NCI-H460 (cell line): ENCODE results near the gene OR13C4. TPM values are rescaled to one million over a fixed set of nuclear protein-coding genes. Genes with fewer than 3 reads are reported as not detected.
"Not testable (repeated sequence)": the region's sequence is repeated elsewhere in the genome, so short reads cannot be mapped to it uniquely, and the experiment has no call there.

Source experiments
- DNase-seq: peaks from one replicate; pipeline ENCODE4 v3.0.0-alpha.2; 2016; ENCODE audit warnings: low read depth; ENCODE audit errors: extremely low read depth
- polyA plus RNA-seq: library from polyadenylated mRNA; depleted of rRNA; stranded (reverse); fragments of >200 nt; gene quantifications from 2 replicates; pipeline ENCODE4 v1.2.3, GENCODE V29; 2014; cell fraction: nucleus; rRNA removed
- total RNA-seq: library from RNA; depleted of rRNA; stranded (reverse); fragments of >200 nt; shearing (Covaris generic); gene quantifications from 2 replicates; pipeline ENCODE4 v1.2.3, GENCODE V29; 2014; rRNA removed

The OR13C4 gene
- total RNA-seq = not detected in 2 replicates
- not detected in 2 replicates for polyA plus RNA-seq

- DNase-seq = no peak
Measured at GRCh38 chr9:104527109-104527508, at the start of gene OR13C4. Gene OR13C4, minus strand, starts transcription at chr9:104527209. Its CDS starts 0 bp downstream, at chr9:104527209.

- no peak for DNase-seq
Measured at GRCh38 chr9:104575456-104575855, 48.4 kb upstream of the OR13C4 start.

GRCh38 chr9:104572612-104573011 is 45.6 kb upstream of the OR13C4 start:
- no peak for DNase-seq

GRCh38 chr9:104568868-104569267 is 41.9 kb upstream of the OR13C4 start, which contains the start of gene OR13C8:
Gene OR13C8, plus strand, starts transcription at chr9:104569168. Its CDS starts 0 bp downstream, at chr9:104569168.
- no peak for DNase-seq

- DNase-seq = no peak
Measured at GRCh38 chr9:104564358-104564757, 37.3 kb upstream of the OR13C4 start.

GRCh38 chr9:104556830-104557634 is 30.0 kb upstream of the OR13C4 start:
- no peak for DNase-seq

GRCh38 chr9:104555521-104555920 is 28.5 kb upstream of the OR13C4 start:
- DNase-seq = no peak

GRCh38 chr9:104553261-104553660 is 26.3 kb upstream of the OR13C4 start:
- no peak for DNase-seq

- DNase-seq = no peak
Measured at GRCh38 chr9:104544644-104545043, 17.6 kb upstream of the OR13C4 start.

GRCh38 chr9:104539275-104539674 is 12.3 kb upstream of the OR13C4 start:
- no peak for DNase-seq

- DNase-seq = no peak
Measured at GRCh38 chr9:104536756-104537155, 9.7 kb upstream of the OR13C4 start, which contains the start of gene OR13C3. Gene OR13C3, minus strand, starts transcription at chr9:104536856. Its CDS starts 133 bp downstream, at chr9:104536723.

GRCh38 chr9:104520241-104520640 is 6.8 kb downstream of the OR13C4 start:
- not testable (repeated sequence) for DNase-seq

GRCh38 chr9:104514901-104515300 is 12.1 kb downstream of the OR13C4 start:
- no peak for DNase-seq

GRCh38 chr9:104506565-104506964 is 20.4 kb downstream of the OR13C4 start:
- no peak for DNase-seq

- DNase-seq = no peak
Measured at GRCh38 chr9:104503963-104504362, 23.0 kb downstream of the OR13C4 start, which contains the start of gene OR13F1. Gene OR13F1, plus strand, starts transcription at chr9:104504263. Its CDS starts 0 bp downstream, at chr9:104504263.

GRCh38 chr9:104503440-104503839 is 23.6 kb downstream of the OR13C4 start:
- no peak for DNase-seq

- no peak for DNase-seq
Measured at GRCh38 chr9:104494808-104495207, 32.2 kb downstream of the OR13C4 start.

- no peak for DNase-seq
Measured at GRCh38 chr9:104485014-104485413, 42.0 kb downstream of the OR13C4 start.

GRCh38 chr9:104482921-104483570 is 44.0 kb downstream of the OR13C4 start:
- no peak for DNase-seq
